Fibroblast of lung (primary cell): ENCODE data around the gene MAZ. TPM values are rescaled to one million over a fixed set of nuclear protein-coding genes. Genes with fewer than 3 reads are reported as not detected.

Experiments used
- DNase-seq, 2 donors: peaks; one replicate each; pipeline versions ENCODE4 v3.0.0 to v3.0.0-alpha.2; 2010; ENCODE audit warnings: low read depth in 2 of 2
- H2AFZ ChIP-seq: 2 replicates; pipeline ENCODE4 v1.5.1; 2012; ENCODE audit warnings: low read length, control low read depth, inconsistent platforms
- H3K27ac ChIP-seq: 2 replicates; pipeline ENCODE4 v1.5.1; 2011; ENCODE audit warnings: low read length, control low read depth; ENCODE audit not compliant: insufficient read depth
- H3K27me3 ChIP-seq: 2 replicates; pipeline ENCODE4 v1.5.1; 2011; ENCODE audit warnings: mild to moderate bottlenecking, low read length; ENCODE audit not compliant: control insufficient read depth, insufficient read depth
- H3K36me3 ChIP-seq: 2 replicates; pipeline ENCODE4 v1.5.1; 2011; ENCODE audit warnings: low read length; ENCODE audit not compliant: control insufficient read depth, insufficient read depth
- H3K4me1 ChIP-seq: 2 replicates; pipeline ENCODE4 v1.5.1; 2011; ENCODE audit warnings: low read length; ENCODE audit not compliant: control insufficient read depth, insufficient read depth; ENCODE audit errors: extremely low read depth
- H3K4me2 ChIP-seq: 2 replicates; pipeline ENCODE4 v1.5.1; 2011; ENCODE audit warnings: low read length, control low read depth; ENCODE audit not compliant: insufficient read depth; ENCODE audit errors: extremely low read depth
- H3K4me3 ChIP-seq, 4 experiments: fragments of 200-600 bp in 1 of 4; sonication (generic) in 1 of 4; replicated peaks in 1 of 4; 2 replicates each; pipeline ENCODE4 v1.5.1; 2011 to 2016; ENCODE audit warnings: low read length in 4 of 4, low read depth in 3 of 4, mild to moderate bottlenecking in 3 of 4, control low read depth in 2 of 4, inconsistent platforms in 1 of 4, mixed read lengths in 1 of 4; ENCODE audit not compliant: insufficient read depth in 1 of 4; ENCODE audit errors: control extremely low read depth in 1 of 4
- H3K79me2 ChIP-seq: 2 replicates; pipeline ENCODE4 v1.5.1; 2012; ENCODE audit warnings: mild to moderate bottlenecking, low read length, inconsistent platforms; ENCODE audit not compliant: control insufficient read depth, insufficient read depth
- H3K9ac ChIP-seq: 2 replicates; pipeline ENCODE4 v1.5.1; 2011; ENCODE audit warnings: mild to moderate bottlenecking, low read length, control low read depth; ENCODE audit not compliant: insufficient read depth
- H3K9me3 ChIP-seq: 2 replicates; pipeline ENCODE4 v1.5.1; 2012; ENCODE audit warnings: low read depth, low read length; ENCODE audit not compliant: control insufficient read depth, insufficient read depth
- H4K20me1 ChIP-seq: 2 replicates; pipeline ENCODE4 v1.5.1; 2011; ENCODE audit warnings: low read length; ENCODE audit not compliant: control insufficient read depth, insufficient read depth; ENCODE audit errors: extremely low read depth
- EZH2 ChIP-seq: IDR thresholded peaks from 2 replicates; pipeline ENCODE4 v1.5.1; 2012; ENCODE audit warnings: low read length, control low read depth, mild to moderate bottlenecking; ENCODE audit errors: missing control alignments
- polyA plus RNA-seq, 2 donors: library from polyadenylated mRNA; depleted of rRNA in 1 of 2; stranded (reverse) in 1 of 2; unstranded in 1 of 2; fragments of >200 nt; gene quantifications; 2 replicates each; pipeline ENCODE4 v1.2.1, GENCODE V29; 2011 to 2012; ENCODE audit warnings: missing spikeins in 1 of 2
- total RNA-seq: library from RNA; depleted of rRNA; stranded (reverse); fragments of >200 nt; gene quantifications from 2 replicates; pipeline ENCODE4 v1.2.1, GENCODE V29; 2014
- TF ChIP-seq, protein P1 (sequence below), 2 donors: IDR thresholded peaks in 1 of 2; conservative IDR thresholded peaks in 1 of 2; 1 replicate in 1 of 2; 2 replicates in 1 of 2; pipeline ENCODE4 v1.5.1; 2011 to 2012; ENCODE audit warnings: low read length in 2 of 2, control low read depth in 1 of 2, inconsistent platforms in 1 of 2, low read depth in 1 of 2, mild to moderate bottlenecking in 1 of 2

Gene MAZ
- total and polyA plus RNA-seq, 2 donors (not counting 1 experiment from before 2014, with no cell fraction given): 68.1 to 131 TPM

DNA sequence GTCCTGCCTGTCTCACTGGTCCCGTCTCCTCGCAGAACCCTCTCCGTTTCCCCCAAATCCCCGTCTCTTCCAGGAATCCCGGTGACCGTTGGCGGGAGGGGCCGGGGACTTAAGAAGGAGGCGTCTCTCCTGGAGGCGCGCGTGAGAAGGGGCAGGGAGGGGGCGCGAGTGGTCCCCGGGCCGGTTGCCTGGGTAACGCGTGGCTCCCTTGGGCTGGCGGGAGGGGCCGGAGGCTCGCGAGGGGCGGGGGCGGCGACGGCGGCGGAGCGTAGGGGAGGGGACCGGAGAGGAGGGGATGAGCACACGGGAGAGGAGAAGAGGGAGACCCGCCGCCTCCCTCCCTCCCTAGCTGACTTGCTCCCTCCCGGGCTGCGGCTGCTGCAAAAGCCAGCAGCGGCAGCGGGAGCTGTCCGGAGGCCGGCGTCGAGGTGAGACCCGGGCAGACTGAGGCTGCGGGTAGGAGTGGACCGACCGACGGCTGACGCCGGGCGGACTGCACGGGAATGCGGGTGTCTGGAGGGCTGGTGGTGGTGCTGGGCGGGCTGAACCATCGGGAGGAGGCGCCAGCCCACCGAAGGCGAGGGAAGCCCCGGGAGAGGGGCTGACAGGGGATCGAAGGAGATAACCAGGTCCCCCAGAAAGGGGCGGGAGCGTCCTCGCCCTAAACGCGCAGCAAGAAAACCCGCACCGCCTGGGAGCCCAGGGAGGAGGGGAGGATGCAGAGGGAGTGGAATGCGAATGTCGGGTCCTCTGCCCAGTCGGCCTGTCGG is 5.8 kb downstream of the MAZ start, which contains the start of gene PRRT2:
Gene PRRT2, plus strand, starts transcription at position 298 of the 770 bp plus-strand sequence. CDS start 862 bp downstream, outside the sequence.
- DNase-seq: peak in 1 of 2 donors; percentile 64
- peak within 1 kb of the TSS; percentile 58 for H3K9ac ChIP-seq
- H4K20me1 ChIP-seq: no peaks in the 10 kb centered on the region
- H3K79me2 ChIP-seq: peaks cover 40% of the 10 kb centered on the region
- no peaks in the 10 kb centered on the region for H3K9me3 ChIP-seq
- H3K36me3 ChIP-seq: peaks cover 12% of the 10 kb centered on the region
- peaks cover 45% of the 10 kb centered on the region for H3K4me1 ChIP-seq
- H3K27ac ChIP-seq: peak within 1 kb of the TSS; percentile 78
- TF ChIP-seq, protein P1, sequence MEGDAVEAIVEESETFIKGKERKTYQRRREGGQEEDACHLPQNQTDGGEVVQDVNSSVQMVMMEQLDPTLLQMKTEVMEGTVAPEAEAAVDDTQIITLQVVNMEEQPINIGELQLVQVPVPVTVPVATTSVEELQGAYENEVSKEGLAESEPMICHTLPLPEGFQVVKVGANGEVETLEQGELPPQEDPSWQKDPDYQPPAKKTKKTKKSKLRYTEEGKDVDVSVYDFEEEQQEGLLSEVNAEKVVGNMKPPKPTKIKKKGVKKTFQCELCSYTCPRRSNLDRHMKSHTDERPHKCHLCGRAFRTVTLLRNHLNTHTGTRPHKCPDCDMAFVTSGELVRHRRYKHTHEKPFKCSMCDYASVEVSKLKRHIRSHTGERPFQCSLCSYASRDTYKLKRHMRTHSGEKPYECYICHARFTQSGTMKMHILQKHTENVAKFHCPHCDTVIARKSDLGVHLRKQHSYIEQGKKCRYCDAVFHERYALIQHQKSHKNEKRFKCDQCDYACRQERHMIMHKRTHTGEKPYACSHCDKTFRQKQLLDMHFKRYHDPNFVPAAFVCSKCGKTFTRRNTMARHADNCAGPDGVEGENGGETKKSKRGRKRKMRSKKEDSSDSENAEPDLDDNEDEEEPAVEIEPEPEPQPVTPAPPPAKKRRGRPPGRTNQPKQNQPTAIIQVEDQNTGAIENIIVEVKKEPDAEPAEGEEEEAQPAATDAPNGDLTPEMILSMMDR (conservative IDR thresholded peaks at IDR 0.05 in 1 of 2, IDR thresholded peaks at IDR 0.05 in 1 of 2; ENCODE audit: low read depth in 1 of 2, low read length in 2 of 2): no peak
- TF ChIP-seq EZH2: no peak
- no peaks in the 10 kb centered on the region for H3K27me3 ChIP-seq
- peak within 1 kb of the TSS; percentile 97 for H3K4me2 ChIP-seq
- peak within 1 kb of the TSS; percentile 66 to 77 (median 72) for H3K4me3 ChIP-seq
- H2AFZ ChIP-seq: peak within 1 kb of the TSS; percentile 30

GRCh38 chr16:29812754-29813643 is 6.7 kb downstream of the MAZ start:
- no peaks in the 10 kb centered on the region for H3K9me3 ChIP-seq
- no peak for DNase-seq
- TF ChIP-seq, protein P1 (conservative IDR thresholded peaks at IDR 0.05 in 1 of 2, IDR thresholded peaks at IDR 0.05 in 1 of 2; ENCODE audit: low read depth in 1 of 2, low read length in 2 of 2): no peak
- no peak for TF ChIP-seq EZH2
- H3K4me2 ChIP-seq: peak overlapping the region; percentile 93
- H3K4me1 ChIP-seq: peaks cover 47% of the 10 kb centered on the region
- peaks cover 12% of the 10 kb centered on the region for H3K36me3 ChIP-seq
- H3K79me2 ChIP-seq: peaks cover 36% of the 10 kb centered on the region
- no peak overlapping the region for H2AFZ ChIP-seq
- H3K9ac ChIP-seq: peak overlapping the region; percentile 58
- peak overlapping the region; percentile 66 to 77 (median 72) for H3K4me3 ChIP-seq
- H3K27ac ChIP-seq: peak overlapping the region; percentile 78
- no peaks in the 10 kb centered on the region for H3K27me3 ChIP-seq
- H4K20me1 ChIP-seq: no peaks in the 10 kb centered on the region
